ENCODE data around the gene TENM3.

DNA sequence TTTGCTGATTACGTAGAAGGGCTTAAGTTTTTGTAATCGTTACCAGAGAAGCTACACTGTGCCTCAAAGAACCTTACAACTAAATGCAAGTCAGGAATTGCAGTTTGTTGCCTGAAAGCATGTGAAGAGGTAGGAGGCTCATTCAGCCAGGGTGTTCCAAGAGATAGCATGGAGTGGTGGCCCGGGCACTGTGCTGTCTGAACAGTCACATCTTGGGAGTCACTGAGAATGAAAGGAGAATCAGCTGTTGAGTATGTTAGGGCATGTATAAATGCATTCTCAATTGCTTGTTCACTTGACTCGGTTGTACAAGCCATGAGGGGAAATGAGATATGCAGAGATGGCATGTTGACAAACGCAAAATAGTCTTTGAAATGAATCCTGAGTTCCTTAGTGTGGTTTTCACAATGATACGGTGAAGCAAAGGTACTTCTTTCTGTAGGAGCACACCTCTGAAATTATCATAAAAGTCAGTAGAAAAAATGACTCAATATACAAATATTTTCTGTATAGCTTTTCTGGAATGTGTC lies 513.0 kb downstream of the TENM3 start:
- TF ChIP-seq, protein P1, sequence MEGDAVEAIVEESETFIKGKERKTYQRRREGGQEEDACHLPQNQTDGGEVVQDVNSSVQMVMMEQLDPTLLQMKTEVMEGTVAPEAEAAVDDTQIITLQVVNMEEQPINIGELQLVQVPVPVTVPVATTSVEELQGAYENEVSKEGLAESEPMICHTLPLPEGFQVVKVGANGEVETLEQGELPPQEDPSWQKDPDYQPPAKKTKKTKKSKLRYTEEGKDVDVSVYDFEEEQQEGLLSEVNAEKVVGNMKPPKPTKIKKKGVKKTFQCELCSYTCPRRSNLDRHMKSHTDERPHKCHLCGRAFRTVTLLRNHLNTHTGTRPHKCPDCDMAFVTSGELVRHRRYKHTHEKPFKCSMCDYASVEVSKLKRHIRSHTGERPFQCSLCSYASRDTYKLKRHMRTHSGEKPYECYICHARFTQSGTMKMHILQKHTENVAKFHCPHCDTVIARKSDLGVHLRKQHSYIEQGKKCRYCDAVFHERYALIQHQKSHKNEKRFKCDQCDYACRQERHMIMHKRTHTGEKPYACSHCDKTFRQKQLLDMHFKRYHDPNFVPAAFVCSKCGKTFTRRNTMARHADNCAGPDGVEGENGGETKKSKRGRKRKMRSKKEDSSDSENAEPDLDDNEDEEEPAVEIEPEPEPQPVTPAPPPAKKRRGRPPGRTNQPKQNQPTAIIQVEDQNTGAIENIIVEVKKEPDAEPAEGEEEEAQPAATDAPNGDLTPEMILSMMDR (IDR thresholded peaks at IDR 0.05): no peak
- TF ChIP-seq POLR2A (IDR thresholded peaks at IDR 0.05): no peak

Measured in testis (tissue), 2 donors.